ENCODE measurements around the gene ASB13. TPM values are rescaled to one million over a fixed set of nuclear protein-coding genes. Genes with fewer than 3 reads are reported as not detected.

ASB13 gene
- total RNA-seq, 3 donors from 2014 or later, result 37.9 to 61.8 (median 42.9) TPM

GRCh38 chr10:5670662-5671375, 4.4 kb upstream of the ASB13 start:
- no peak for TF ChIP-seq POLR2A (IDR thresholded peaks at IDR 0.05)
- no peak for TF ChIP-seq POLR2AphosphoS5 (IDR thresholded peaks at IDR 0.05)
- TF ChIP-seq CTCF (IDR thresholded peaks at IDR 0.05), result no peak
- Histone ChIP-seq H3K36me3 (no peaks in the 10 kb centered on the region), H3K9me3 (peaks cover 0 to 12% of the 10 kb centered on the region in 2 donors), H3K27ac (no peak overlapping the region), H3K4me3 (no peak overlapping the region), H3K4me1 (peaks cover 0 to 9% of the 10 kb centered on the region in 2 donors), H3K27me3 (no peaks in the 10 kb centered on the region)
- intact Hi-C loops (cut with DNase I; ENCODE audit: low total_unique reads), result no loop called here
- DNase-seq (ENCODE audit: low spot score in 2 of 2), result no peak

GRCh38 chr10:5669604-5670003, 3.2 kb upstream of the ASB13 start:
- Histone ChIP-seq H3K27me3 (no peaks in the 10 kb centered on the region), H3K4me3 (no peak overlapping the region), H3K4me1 (peaks cover 0 to 9% of the 10 kb centered on the region in 2 donors), H3K27ac (no peak overlapping the region), H3K9me3 (peaks cover 0 to 12% of the 10 kb centered on the region in 2 donors), H3K36me3 (no peaks in the 10 kb centered on the region)
- TF ChIP-seq POLR2A (IDR thresholded peaks at IDR 0.05) (no peak), CTCF (IDR thresholded peaks at IDR 0.05) (no peak), POLR2AphosphoS5 (IDR thresholded peaks at IDR 0.05) (no peak)
- DNase-seq (ENCODE audit: low spot score in 2 of 2), result no peak
- intact Hi-C loops (cut with DNase I; ENCODE audit: low total_unique reads), result no loop called here

GRCh38 chr10:5668429-5668828, 2.0 kb upstream of the ASB13 start:
- Histone ChIP-seq H3K36me3 (no peaks in the 10 kb centered on the region), H3K9me3 (peaks cover 0 to 8% of the 10 kb centered on the region in 2 donors), H3K27ac (no peak overlapping the region), H3K4me1 (peaks cover 0 to 9% of the 10 kb centered on the region in 2 donors), H3K4me3 (no peak overlapping the region), H3K27me3 (no peaks in the 10 kb centered on the region)
- no peak for DNase-seq (ENCODE audit: low spot score in 2 of 2)
- intact Hi-C loops (cut with DNase I; ENCODE audit: low total_unique reads), result no loop called here
- TF ChIP-seq POLR2A (IDR thresholded peaks at IDR 0.05), result no peak
- no peak for TF ChIP-seq CTCF (IDR thresholded peaks at IDR 0.05)
- TF ChIP-seq POLR2AphosphoS5 (IDR thresholded peaks at IDR 0.05), result no peak

GRCh38 chr10:5666841-5667630, 641 bp upstream of the ASB13 start:
- Histone ChIP-seq H3K4me1 (peaks cover 0 to 9% of the 10 kb centered on the region in 2 donors), H3K27ac (no peak overlapping the region), H3K9me3 (peaks cover 0 to 2% of the 10 kb centered on the region in 2 donors), H3K27me3 (no peaks in the 10 kb centered on the region), H3K4me3 (peak overlapping the region; percentile 68 to 97 (median 76)), H3K36me3 (no peaks in the 10 kb centered on the region)
- intact Hi-C loops (cut with DNase I; ENCODE audit: low total_unique reads), result no loop called here
- no peak for TF ChIP-seq CTCF (IDR thresholded peaks at IDR 0.05)
- no peak for TF ChIP-seq POLR2A (IDR thresholded peaks at IDR 0.05)
- no peak for TF ChIP-seq POLR2AphosphoS5 (IDR thresholded peaks at IDR 0.05)
- DNase-seq (ENCODE audit: low spot score in 2 of 2), result no peak
